Non-pigmented ciliary epithelial cell (primary cell): ENCODE data around the gene TMEM154.

Source experiments
- DNase-seq: peaks from one replicate; pipeline ENCODE4 v3.0.0-alpha.2; 2010; ENCODE audit warnings: low read depth

TMEM154 gene, protein sequence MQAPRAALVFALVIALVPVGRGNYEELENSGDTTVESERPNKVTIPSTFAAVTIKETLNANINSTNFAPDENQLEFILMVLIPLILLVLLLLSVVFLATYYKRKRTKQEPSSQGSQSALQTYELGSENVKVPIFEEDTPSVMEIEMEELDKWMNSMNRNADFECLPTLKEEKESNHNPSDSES

DNA sequence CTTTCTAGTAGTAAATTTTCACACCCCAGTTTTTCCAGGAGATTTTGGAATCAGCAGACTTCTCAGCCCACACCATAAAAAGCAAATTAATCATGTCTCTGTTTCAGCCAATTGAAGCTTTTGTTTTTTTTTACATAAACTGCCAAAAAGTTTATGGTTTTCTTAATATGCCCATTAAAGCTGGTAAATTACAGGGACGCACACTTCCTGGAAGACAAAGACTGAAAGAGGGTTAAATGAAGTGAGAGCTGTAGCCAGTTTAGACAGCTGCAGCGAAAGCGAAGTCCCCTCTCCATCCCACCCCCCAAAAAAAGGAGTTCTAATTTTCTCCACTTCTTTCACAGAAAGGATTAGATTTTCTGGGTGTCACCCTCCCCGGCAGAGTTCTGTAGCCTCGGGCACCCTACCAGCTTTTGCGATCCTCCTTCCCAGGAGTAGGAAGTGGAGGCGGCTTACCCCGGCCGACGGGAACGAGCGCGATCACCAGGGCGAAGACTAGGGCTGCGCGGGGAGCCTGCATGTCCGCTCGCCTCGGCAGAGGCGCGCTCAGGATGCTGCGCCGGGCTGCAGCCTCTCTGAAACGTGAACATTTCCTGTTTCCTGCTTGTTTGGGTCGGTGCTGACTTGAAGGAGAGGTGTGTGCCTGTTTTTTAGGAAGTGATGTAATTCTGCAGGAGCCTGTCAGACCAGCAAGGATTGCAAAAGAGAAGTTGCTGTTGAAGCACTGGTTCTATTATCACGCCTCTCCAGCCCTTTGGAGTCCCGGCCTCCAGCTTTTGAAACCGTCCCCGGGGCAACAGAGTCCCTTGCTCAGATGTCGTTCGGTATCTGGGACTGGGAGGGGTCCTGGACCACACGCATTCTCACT is at the start of gene TMEM154:
TSS of gene TMEM154 (minus strand) at position 584 of the 868 bp plus-strand sequence. CDS start at position 520, 64 bp downstream.
- peak; percentile 52 for DNase-seq

DNA sequence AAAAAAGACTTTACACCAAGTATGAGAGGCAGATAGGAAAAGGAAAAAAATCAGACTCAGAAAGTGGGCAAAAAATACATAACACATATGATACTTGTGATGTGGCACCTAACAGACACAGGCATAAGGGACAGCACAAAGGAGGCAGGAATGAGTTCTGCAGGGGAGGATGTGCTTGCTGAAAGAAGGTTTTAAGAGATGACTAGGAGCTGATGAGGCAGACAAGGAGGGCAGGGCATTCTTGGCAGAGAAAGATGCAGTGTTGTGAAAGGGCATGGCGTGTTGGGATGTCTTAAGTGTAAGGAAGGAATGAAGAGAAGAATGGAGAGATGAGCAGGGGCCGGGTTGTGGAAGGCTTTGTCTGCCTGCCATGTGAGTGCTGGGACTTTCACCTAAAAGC is 49.7 kb upstream of the TMEM154 start:
- no peak for DNase-seq

DNA sequence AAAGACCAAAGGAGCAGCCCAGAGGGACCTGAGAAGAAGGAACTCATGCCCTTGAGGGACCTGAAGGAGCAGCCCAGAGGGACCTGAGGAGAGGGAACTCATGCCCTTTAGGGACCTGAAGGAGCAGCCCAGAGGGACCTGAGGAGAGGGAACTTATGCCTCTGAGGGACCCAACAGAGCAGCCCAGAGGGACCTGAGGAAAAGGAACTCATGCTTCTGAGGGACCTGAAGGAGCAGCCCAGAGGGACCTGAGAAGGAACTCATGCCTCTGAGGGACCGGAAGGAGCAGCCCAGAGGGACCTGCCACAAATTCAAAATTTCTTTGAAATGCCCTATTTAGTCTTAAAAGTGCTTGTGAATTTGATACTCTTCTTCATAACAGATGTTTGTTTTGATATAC is 48.5 kb upstream of the TMEM154 start:
- DNase-seq = no peak

DNA sequence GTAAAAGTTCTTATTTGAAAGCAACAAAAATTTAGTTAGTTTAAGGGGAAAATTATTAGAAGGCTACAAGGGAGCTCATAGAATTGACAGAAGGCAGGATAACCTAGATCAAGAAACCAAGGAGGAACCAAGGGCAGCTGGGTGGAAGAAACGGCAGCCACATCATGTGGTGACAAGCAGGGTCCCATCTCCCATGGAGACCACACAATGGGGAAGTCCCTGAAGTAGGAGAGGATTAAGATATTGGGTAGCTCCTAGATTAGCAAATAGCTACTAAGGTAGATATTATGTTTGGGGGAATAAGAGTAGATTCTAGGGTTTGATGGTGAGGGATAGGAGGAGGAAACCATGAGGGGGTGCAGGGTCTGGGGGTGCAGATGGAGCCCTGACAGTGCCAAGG is 48.0 kb upstream of the TMEM154 start:
- DNase-seq = no peak

DNA sequence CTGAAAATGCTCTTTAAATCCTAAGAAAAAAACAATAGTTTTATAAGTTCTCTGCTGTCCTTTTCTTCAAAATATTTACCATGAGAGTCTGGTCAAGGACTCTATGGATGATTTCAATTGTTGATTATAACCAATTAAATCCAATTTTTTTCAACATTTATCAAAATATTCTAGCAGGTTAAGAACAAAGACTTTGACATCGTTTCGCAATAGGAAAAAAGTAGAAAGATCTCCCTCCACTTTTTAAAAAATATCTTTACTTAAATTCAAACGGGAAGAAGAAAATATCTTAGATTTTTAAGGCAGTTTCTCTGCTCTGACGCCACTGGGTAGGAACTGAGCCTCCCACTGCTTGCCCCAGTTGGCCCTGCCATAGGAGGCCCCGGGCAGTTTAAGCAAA is 44.7 kb upstream of the TMEM154 start:
- no peak for DNase-seq

DNA sequence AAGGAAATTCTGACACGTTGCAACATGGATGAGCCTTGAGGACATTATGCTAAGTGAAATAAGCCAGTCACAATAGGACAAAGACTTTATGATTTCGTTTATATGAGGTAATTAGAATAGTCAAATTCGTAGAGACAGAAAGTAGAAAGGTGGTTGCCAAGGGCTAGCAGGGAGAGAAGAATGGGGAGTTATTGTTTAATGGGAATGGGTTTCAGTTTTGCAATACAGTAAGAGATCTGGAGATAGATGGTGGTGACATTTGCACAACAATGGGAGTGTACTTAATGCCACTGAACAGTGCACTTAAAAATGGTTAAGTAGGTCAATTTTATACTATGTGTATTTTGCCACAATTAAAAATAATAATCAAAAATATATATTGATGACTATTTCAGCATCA is 43.4 kb upstream of the TMEM154 start:
- no peak for DNase-seq

DNA sequence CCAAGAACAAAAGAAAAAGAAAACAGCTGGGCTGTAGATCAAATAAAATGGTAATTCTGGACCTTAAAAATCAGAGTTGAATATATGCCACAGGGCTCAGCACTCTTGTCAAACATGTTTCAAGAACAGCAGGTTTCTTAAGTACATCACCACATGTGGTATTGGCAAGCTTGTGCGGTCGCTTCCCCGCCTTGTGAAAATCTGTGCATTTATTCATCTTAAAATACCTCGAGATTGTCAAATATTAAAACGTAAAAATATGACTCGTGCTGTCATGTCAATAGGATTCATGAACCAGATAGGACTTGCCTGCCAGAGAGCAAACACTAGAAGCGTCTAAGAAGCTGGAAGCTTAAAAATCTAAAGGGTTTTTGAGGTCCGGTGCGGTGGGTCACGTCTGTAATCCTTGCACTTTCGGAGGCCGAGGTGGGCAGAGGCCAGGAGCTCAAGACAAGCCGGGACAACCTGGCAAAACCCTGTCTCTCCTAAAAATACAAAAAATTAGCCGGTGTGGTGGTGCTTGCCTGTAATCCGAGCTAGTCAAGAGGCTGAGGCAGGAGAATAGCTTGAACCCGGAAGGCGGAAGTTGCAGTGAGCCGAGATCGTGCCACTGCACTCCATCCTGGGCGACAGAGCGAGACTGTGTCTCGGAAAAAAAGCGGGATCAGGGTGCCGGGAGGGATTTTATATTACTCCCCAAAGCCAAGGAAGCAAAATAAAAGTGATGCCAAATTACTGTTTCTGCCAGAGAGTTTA is 40.2 kb upstream of the TMEM154 start:
- DNase-seq = no peak

DNA sequence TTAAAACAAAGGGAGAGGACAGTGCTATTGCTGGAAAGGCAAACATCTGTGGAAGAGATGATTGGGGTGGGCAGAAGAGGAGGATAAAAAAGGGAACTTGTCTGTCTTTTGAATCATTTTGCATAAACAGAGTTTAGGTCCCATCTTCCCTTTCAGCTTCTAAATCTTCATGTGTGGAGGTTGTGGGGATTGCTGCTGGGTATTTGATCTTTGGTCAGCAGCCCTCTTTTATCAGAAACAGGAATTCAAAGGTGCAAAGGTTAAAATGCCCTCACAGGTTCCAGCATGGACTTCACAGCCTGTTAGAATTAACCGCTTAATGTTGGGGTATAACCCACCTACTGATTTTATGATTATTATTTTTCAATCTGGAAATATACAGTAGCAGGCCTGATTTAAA is 39.5 kb upstream of the TMEM154 start:
- no peak for DNase-seq

DNA sequence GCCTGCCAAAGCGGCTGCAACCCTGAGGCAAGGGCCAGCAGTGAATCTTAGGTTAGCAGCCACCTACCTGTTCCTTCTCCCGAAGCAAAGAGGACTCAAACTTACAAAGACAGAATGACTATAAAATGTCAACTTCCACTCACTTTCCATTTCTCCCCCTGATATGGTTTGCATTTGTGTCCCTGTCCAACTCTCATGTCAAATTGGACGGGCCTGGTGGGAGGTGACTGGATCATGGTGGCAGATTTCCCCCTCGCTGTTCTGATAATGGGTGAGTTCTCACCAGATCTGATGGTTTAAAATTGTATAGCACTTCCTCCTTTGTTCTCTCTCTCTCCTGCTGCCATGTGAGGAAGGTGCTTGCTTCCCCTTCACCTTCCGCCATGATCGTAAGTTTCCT is 35.3 kb upstream of the TMEM154 start:
- DNase-seq = no peak

DNA sequence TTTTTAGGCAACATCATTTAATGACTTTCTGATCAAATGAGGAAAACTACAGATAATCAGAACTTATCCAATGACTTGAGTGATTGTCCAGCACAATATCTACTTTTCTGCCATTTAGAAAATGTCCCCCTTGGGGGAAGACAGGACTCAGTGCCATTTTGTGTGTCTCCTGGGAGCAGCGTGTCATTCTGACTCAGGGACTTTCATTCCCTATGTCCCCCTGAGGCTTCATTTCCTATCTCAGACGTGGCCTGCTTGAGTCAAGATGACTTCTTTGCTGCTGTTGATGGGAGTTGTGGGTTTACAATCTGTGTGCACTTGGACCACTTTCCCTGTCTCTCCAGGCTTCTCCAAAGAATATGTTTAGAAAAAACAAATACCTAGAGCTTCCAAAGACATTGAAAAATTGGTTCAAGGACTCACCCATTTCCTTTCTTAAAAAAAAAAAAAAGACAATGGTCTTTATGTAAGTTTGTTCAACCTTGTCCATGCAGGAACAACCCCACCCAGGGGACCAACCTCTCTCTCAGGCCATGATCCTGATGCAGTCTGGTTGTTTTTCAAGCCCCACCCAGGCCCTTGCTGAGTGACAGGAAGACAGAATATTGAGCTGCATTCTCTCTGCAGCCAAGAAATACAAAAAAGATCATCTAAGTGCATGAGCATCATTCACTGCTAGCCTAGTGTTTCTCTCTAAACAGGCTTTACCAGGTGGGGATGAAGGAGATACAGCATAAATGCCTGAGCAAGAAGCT is 34.3 kb upstream of the TMEM154 start:
- no peak for DNase-seq

DNA sequence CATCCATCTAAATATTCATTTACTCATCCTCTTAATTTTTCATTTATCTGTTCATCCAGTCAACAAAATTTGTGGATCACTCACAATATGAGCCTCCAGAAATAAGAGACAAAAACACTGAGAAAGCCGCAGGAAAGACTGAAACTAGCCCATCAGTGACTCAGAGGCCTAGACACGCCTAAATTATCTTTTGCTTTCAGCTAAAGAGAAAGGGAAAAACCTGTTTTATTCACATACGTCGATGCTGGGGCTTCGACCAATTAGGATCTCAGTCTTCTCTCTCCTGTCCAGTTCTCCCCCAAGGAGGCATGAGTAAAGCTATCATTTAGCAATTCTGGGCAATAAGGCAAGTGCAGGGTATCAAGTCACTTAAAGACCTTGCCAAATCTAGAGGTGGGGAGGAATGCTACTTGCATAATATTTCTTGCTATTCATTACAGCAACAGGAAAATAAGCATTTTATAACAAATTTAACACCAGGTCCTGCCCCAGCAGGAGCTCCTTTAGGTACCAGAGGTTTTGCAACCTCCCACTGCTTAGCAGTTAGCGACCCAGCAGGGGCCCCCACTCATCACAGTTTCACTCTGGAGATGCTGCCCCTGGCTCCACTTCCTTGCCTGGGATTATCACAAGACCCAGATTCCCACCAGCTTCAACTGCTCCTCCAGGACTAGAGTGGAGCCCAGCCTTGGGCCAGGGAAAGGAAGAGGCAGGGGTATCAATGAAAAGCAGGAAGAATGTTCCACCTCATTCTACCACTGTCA is 30.1 kb upstream of the TMEM154 start:
- DNase-seq = no peak

DNA sequence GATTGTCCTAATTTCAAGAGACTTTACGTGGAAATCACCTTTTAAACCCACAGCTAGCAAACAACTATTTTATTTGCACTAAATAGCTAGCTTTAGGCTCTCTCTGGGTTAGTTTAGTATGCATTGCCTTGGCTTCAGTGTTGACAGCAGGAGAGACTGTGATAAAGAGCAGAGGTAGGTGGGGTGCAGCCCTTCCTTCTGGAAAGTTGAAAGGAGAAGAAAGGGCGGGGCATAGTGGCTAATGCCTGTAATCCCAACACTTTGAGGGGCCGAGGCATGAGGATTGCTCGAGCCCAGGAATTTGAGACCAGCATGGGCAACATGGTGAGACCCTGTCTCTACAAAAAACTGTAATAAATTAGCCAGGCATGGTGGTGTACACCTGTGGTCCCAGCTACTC is 29.0 kb upstream of the TMEM154 start:
- no peak for DNase-seq

DNA sequence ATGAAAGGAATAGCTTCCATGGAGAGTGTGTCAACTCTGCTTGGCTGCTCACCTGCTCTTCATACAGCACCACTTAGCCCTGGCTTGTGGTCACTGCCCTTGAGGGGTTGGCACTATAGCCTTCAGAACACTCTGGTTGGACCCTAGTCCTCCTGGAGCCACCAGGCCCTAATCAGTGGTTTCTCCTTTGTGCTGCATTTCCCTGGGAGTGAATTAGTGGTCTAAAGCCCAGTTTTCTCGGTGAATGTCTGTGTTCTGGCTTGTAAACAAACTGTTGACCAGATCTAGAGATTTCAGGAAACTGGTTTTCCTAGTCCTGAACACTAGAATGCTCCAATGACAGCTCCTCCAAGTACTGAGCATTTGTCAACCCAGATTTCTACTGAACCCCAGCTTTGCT is 28.6 kb upstream of the TMEM154 start:
- DNase-seq = no peak

DNA sequence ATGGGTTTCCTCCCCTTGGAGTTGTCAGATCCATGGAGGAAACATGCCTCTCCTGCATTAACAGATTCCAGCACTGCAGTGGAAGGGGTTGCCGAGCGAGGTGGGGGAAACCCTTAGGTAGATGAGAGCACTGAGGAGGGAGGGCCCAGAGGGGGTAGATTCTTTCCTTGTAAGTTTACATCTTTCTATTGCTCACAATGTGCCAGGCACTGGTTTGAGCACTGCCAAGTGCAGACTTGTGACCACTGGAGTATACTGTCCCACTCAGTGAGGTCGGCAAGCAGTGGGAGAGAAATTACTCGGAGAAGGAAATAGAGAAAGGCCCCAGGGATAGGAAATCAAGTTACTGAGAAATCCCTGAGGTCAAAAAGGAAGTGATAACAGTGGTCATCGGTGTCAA is 27.8 kb upstream of the TMEM154 start:
- DNase-seq = no peak

DNA sequence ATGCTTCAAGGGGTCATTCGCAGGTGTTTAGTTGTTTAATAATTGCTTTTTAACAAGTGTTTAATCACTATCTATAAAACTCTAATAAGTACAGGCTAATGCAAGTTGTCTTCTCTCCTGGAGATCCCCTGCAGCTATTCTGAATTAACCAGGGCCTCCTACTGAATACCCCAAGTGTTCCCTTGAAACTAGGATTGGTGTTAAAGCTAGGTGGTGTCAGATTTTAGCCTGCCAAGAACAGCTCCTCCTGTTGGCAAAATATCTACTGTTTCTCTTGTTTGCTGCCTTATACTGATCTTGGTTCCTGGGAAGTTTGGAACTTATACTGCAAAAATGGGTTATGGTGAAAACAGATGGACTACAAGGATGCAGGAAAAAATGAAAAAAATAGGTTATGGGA is 26.1 kb upstream of the TMEM154 start:
- no peak for DNase-seq

DNA sequence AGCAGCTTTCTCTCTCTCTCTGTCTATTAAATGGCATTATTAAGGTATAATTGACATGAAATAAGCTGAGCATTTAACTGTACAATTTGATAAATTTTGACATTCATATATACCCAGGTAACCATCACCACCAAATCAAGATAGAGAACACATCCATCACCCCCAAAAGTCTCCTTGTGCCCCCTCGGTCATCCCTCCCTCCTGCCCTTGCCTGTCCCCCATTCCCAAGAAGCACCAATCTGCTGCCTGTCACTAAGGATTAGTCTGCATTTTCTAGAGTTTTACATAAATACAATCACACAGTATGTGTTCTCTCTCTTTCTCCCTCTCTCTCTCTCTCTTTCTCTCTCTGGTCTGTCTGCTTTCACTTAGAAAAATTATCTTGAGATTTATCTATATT is 25.0 kb upstream of the TMEM154 start:
- no peak for DNase-seq

DNA sequence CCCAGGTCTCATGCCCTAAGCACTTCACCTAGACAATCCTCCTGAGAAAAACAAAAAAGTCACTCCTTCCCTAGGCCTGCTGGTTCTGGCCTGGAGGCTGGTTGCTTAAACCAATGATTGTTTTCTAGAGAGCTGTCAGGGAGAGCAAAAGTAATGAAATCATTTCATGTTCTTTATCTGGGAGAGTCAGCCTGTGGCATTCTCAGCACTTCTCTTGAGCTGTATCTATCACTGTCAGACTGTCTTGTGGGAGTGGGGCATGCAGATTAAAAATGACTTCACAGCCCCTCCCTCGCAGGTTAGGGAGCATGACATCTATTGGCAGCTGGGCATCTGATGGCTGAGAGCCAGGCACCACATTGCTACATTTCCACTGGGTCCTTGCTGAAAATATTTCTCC is 20.4 kb upstream of the TMEM154 start:
- DNase-seq = no peak

DNA sequence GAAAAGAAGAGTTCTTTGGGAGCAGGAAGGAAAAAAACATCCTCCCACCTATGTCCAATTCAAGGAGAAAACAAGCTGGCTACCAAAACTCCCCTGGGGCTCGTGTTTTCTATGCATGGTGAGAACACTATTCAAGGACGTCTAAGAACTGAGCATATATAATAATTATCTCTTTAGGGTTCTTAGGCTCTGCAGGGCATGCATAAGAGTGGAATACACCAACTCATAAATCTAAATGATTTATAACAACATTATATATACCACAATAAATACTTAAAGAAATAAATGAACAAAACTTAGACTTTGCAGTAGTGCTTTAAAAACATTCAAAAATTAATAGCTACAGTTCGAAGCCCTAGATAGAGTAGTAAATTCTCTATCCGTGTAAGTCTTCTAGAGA is 19.5 kb upstream of the TMEM154 start:
- no peak for DNase-seq

DNA sequence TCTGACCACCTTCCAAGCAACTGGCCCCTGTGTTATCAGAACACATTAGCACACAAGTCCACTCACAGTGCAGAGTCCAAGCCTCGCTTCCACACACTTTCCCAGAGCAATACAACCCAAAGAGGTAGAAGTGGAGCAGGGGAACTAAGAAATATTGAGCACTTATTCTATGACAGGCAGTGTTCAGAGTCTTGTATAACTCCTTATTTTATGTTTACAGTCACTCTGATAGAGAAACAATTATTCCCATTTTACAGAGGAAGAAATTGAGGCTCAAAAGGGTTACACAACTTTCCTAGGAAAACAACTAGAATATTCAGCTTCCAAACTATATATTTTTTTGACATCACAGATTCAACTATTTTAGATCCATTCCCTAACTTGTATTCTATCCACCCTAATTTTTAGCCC is 18.3 kb upstream of the TMEM154 start:
- DNase-seq = no peak

DNA sequence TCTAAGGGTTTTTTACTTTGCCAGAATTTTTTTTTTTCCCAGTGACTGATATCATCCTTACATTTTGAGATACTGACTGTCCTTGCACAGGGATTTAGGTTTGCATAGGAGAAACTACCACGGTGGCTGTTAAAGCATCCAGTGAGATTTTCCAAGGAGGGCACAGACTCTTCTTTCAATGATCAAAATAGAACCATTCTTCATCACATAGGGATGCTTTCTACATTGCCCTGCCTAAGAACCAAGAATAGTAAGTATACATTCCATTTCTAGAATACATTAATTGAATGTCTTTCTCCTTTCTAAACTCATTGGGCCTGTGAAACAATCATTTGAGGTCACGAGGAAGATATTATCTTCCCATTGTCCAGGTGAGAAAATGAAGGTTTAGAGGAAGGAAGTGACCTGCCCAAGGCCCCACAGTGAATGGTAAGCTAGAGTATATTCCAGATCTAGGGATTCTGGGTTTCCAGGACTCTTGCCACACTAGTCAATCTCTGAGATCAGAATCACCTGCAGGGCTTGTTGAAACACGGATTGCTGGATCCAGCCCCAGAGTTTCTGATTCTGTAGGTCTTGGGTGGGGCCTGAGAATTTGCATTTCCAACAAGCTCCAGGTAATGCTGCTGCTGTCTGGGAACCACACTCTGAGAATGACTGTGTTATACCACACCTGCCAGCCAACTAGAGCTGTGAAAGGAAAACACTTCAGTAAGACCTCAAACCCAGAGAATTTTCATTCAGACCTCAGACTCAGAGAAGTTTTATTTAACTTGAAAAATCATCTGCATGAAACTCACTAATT is 17.7 kb upstream of the TMEM154 start:
- DNase-seq = no peak
